ENCODE results near the gene EGFL7. TPM values are rescaled to one million over a fixed set of nuclear protein-coding genes. Genes with fewer than 3 reads are reported as not detected.

Gene EGFL7
- polyA plus RNA-seq, 1 experiment: 3.9 TPM

- H3K4me3 ChIP-seq (ENCODE audit: low read depth, low read length): no peak overlapping the region
- DNase-seq (ENCODE audit: low read depth, low spot score): no peak
- H3K27me3 ChIP-seq (ENCODE audit: control insufficient read depth, insufficient read depth, low read length): no peaks in the 10 kb centered on the region
- POLR2A ChIA-PET: no interaction called here
- CTCF ChIA-PET: no interaction called here
- no peaks in the 10 kb centered on the region; the same call in 1 of the 2 replicates for H3K9me3 ChIP-seq (ENCODE audit: control insufficient read depth, insufficient read depth, low read length)
- no peak for TF ChIP-seq CTCF (IDR thresholded peaks at IDR 0.05; ENCODE audit: low read depth, low read length)
- H3K27ac ChIP-seq (ENCODE audit: low read depth, low read length): no peak overlapping the region
Measured at GRCh38 chr9:136618580-136619547, 43.9 kb upstream of the EGFL7 start.

GRCh38 chr9:136619742-136620440, 42.8 kb upstream of the EGFL7 start:
- no peak overlapping the region for H3K4me3 ChIP-seq (ENCODE audit: low read depth, low read length)
- no peak for DNase-seq (ENCODE audit: low read depth, low spot score)
- H3K27me3 ChIP-seq (ENCODE audit: control insufficient read depth, insufficient read depth, low read length): no peaks in the 10 kb centered on the region
- H3K27ac ChIP-seq (ENCODE audit: low read depth, low read length): no peak overlapping the region
- POLR2A ChIA-PET: interaction anchor here (0.5 kb wide), 1 partner anchor 31 kb away, joined by 3 read pairs; no protein-coding TSS in a partner anchor
- CTCF ChIA-PET: no interaction called here
- TF ChIP-seq CTCF (IDR thresholded peaks at IDR 0.05; ENCODE audit: low read depth, low read length): no peak
- H3K9me3 ChIP-seq (ENCODE audit: control insufficient read depth, insufficient read depth, low read length): no peaks in the 10 kb centered on the region; the same call in 1 of the 2 replicates

- H3K4me3 ChIP-seq (ENCODE audit: low read depth, low read length): no peak overlapping the region
- TF ChIP-seq CTCF (IDR thresholded peaks at IDR 0.05; ENCODE audit: low read depth, low read length): no peak
- H3K27ac ChIP-seq (ENCODE audit: low read depth, low read length): no peak overlapping the region
- POLR2A ChIA-PET: interaction anchor here (0.5 kb wide), 1 partner anchor 32 kb away, joined by 3 read pairs; no protein-coding TSS in a partner anchor
- no peaks in the 10 kb centered on the region for H3K27me3 ChIP-seq (ENCODE audit: control insufficient read depth, insufficient read depth, low read length)
- no peak for DNase-seq (ENCODE audit: low read depth, low spot score)
- CTCF ChIA-PET: no interaction called here
- no peaks in the 10 kb centered on the region; the same call in 1 of the 2 replicates for H3K9me3 ChIP-seq (ENCODE audit: control insufficient read depth, insufficient read depth, low read length)
Measured at GRCh38 chr9:136620441-136621018, 42.2 kb upstream of the EGFL7 start.

- no peak for TF ChIP-seq CTCF (IDR thresholded peaks at IDR 0.05; ENCODE audit: low read depth, low read length)
- ChIA-PET CTCF (no interaction called here), POLR2A (no interaction called here)
- no peaks in the 10 kb centered on the region for H3K27me3 ChIP-seq (ENCODE audit: control insufficient read depth, insufficient read depth, low read length)
- DNase-seq (ENCODE audit: low read depth, low spot score): no peak
- H3K9me3 ChIP-seq (ENCODE audit: control insufficient read depth, insufficient read depth, low read length): no peaks in the 10 kb centered on the region; the same call in 1 of the 2 replicates
- H3K4me3 ChIP-seq (ENCODE audit: low read depth, low read length): no peak overlapping the region
- peak overlapping the region; percentile 21 for H3K27ac ChIP-seq (ENCODE audit: low read depth, low read length)
Measured at GRCh38 chr9:136621019-136621733, 41.5 kb upstream of the EGFL7 start.
